ENCODE measurements around the gene ROBO1. TPM values are rescaled to one million over a fixed set of nuclear protein-coding genes. Genes with fewer than 3 reads are reported as not detected.
A peak's percentile ranks its signal among the peaks of the same experiment; 100 is the strongest.

ROBO1 gene
- total RNA-seq, 1 donor from 2014 or later = 71.7 TPM

GRCh38 chr3:79423417-79423816 lies 344.4 kb downstream of the ROBO1 start:
- Histone ChIP-seq H3K4me1 (ENCODE audit: insufficient read depth, low read length) (no peaks in the 10 kb centered on the region), H3K9me3 (ENCODE audit: insufficient read depth, low read depth, low read length) (no peaks in the 10 kb centered on the region), H3K79me2 (ENCODE audit: insufficient read depth, low read length) (no peaks in the 10 kb centered on the region), H3K36me3 (ENCODE audit: insufficient read depth, low read length) (no peaks in the 10 kb centered on the region), H3K9ac (ENCODE audit: low read length) (no peak overlapping the region), H2AFZ (ENCODE audit: low read depth, low read length) (no peak overlapping the region), H3K4me3 (ENCODE audit: insufficient read depth, low read depth, low read length) (no peak overlapping the region), H3K27me3 (ENCODE audit: insufficient read depth, low read length) (no peaks in the 10 kb centered on the region), H4K20me1 (ENCODE audit: insufficient read depth, low read length) (no peaks in the 10 kb centered on the region), H3K4me2 (ENCODE audit: low read length) (no peak overlapping the region), H3K27ac (ENCODE audit: low read depth, low read length) (no peak overlapping the region)
- Mint-ChIP-seq H3K4me1 (ENCODE audit: low read depth, unreplicated experiment) (peaks cover 9% of the 10 kb centered on the region), H3K36me3 (ENCODE audit: low read depth, unreplicated experiment) (no peaks in the 10 kb centered on the region), H3K27ac (ENCODE audit: unreplicated experiment) (no peak overlapping the region), H3K4me3 (ENCODE audit: unreplicated experiment) (no peak overlapping the region), H3K27me3 (ENCODE audit: low read depth, unreplicated experiment) (no peaks in the 10 kb centered on the region), H3K9me3 (ENCODE audit: unreplicated experiment) (no peaks in the 10 kb centered on the region)
- DNase-seq (ENCODE audit: low read depth) = no peak
- FAIRE-seq = no peak
- TF ChIP-seq EZH2 (IDR thresholded peaks at IDR 0.05; ENCODE audit: insufficient read depth, low read length) (no peak), CTCF (IDR thresholded peaks at IDR 0.05; ENCODE audit: insufficient read depth, low read depth, low read length) (no peak)

- TF ChIP-seq CTCF (IDR thresholded peaks at IDR 0.05; ENCODE audit: insufficient read depth, low read depth, low read length) (no peak), EZH2 (IDR thresholded peaks at IDR 0.05; ENCODE audit: insufficient read depth, low read length) (no peak)
- H3K27me3 ChIP-seq (ENCODE audit: insufficient read depth, low read length) = no peaks in the 10 kb centered on the region
- H3K4me3 ChIP-seq (ENCODE audit: insufficient read depth, low read depth, low read length) = no peak overlapping the region
- Mint-ChIP-seq H3K27ac (ENCODE audit: unreplicated experiment) (no peak overlapping the region), H3K27me3 (ENCODE audit: low read depth, unreplicated experiment) (no peaks in the 10 kb centered on the region), H3K4me3 (ENCODE audit: unreplicated experiment) (no peak overlapping the region), H3K36me3 (ENCODE audit: low read depth, unreplicated experiment) (no peaks in the 10 kb centered on the region), H3K4me1 (ENCODE audit: low read depth, unreplicated experiment) (peaks cover 9% of the 10 kb centered on the region), H3K9me3 (ENCODE audit: unreplicated experiment) (no peaks in the 10 kb centered on the region)
- H3K27ac ChIP-seq (ENCODE audit: low read depth, low read length) = no peak overlapping the region
- H3K4me2 ChIP-seq (ENCODE audit: low read length) = no peak overlapping the region
- H3K36me3 ChIP-seq (ENCODE audit: insufficient read depth, low read length) = no peaks in the 10 kb centered on the region
- no peaks in the 10 kb centered on the region for H4K20me1 ChIP-seq (ENCODE audit: insufficient read depth, low read length)
- H3K79me2 ChIP-seq (ENCODE audit: insufficient read depth, low read length) = no peaks in the 10 kb centered on the region
- no peak overlapping the region for H3K9ac ChIP-seq (ENCODE audit: low read length)
- FAIRE-seq (no peak), DNase-seq (ENCODE audit: low read depth) (no peak)
- no peaks in the 10 kb centered on the region for H3K4me1 ChIP-seq (ENCODE audit: insufficient read depth, low read length)
- H3K9me3 ChIP-seq (ENCODE audit: insufficient read depth, low read depth, low read length) = no peaks in the 10 kb centered on the region
- no peak overlapping the region for H2AFZ ChIP-seq (ENCODE audit: low read depth, low read length)
These were observed 346.5 kb downstream of the ROBO1 start for GRCh38 chr3:79421273-79421672.

GRCh38 chr3:79418855-79419621 lies 348.8 kb downstream of the ROBO1 start:
- DNase-seq (ENCODE audit: low read depth) = peak; percentile 15
- H3K36me3 Mint-ChIP-seq (ENCODE audit: low read depth, unreplicated experiment) = no peaks in the 10 kb centered on the region
- no peak overlapping the region for H3K27ac Mint-ChIP-seq (ENCODE audit: unreplicated experiment)
- H3K27me3 Mint-ChIP-seq (ENCODE audit: low read depth, unreplicated experiment) = no peaks in the 10 kb centered on the region
- H3K79me2 ChIP-seq (ENCODE audit: insufficient read depth, low read length) = no peaks in the 10 kb centered on the region
- no peak overlapping the region for H3K4me3 Mint-ChIP-seq (ENCODE audit: unreplicated experiment)
- no peak overlapping the region for H3K27ac ChIP-seq (ENCODE audit: low read depth, low read length)
- no peaks in the 10 kb centered on the region for H3K9me3 ChIP-seq (ENCODE audit: insufficient read depth, low read depth, low read length)
- no peak overlapping the region for H3K4me3 ChIP-seq (ENCODE audit: insufficient read depth, low read depth, low read length)
- no peak for FAIRE-seq
- no peaks in the 10 kb centered on the region for H3K27me3 ChIP-seq (ENCODE audit: insufficient read depth, low read length)
- no peak overlapping the region for H3K9ac ChIP-seq (ENCODE audit: low read length)
- H2AFZ ChIP-seq (ENCODE audit: low read depth, low read length) = no peak overlapping the region
- peaks cover 17% of the 10 kb centered on the region for H3K4me1 Mint-ChIP-seq (ENCODE audit: low read depth, unreplicated experiment)
- no peak for TF ChIP-seq CTCF (IDR thresholded peaks at IDR 0.05; ENCODE audit: insufficient read depth, low read depth, low read length)
- TF ChIP-seq EZH2 (IDR thresholded peaks at IDR 0.05; ENCODE audit: insufficient read depth, low read length) = no peak
- H3K36me3 ChIP-seq (ENCODE audit: insufficient read depth, low read length) = no peaks in the 10 kb centered on the region
- H3K4me2 ChIP-seq (ENCODE audit: low read length) = no peak overlapping the region
- no peaks in the 10 kb centered on the region for H3K9me3 Mint-ChIP-seq (ENCODE audit: unreplicated experiment)
- H3K4me1 ChIP-seq (ENCODE audit: insufficient read depth, low read length) = no peaks in the 10 kb centered on the region
- no peaks in the 10 kb centered on the region for H4K20me1 ChIP-seq (ENCODE audit: insufficient read depth, low read length)
